ENCODE data around the gene USP10. TPM values are rescaled to one million over a fixed set of nuclear protein-coding genes. Genes with fewer than 3 reads are reported as not detected.

The USP10 gene
- total and polyA plus RNA-seq, 2 donors (not counting 3 experiments of a cell fraction or from before 2014, with no cell fraction given) = 84.0 to 115 TPM

- no peaks in the 10 kb centered on the region for H3K79me2 ChIP-seq (ENCODE audit: control insufficient read depth, insufficient read depth, low read length)
- ChIA-PET CTCF (no interaction called here), POLR2A (no interaction called here)
- peaks cover 6% of the 10 kb centered on the region for H3K4me1 ChIP-seq (ENCODE audit: control insufficient read depth, extremely low read depth, insufficient read depth, low read length)
- no peak overlapping the region for H3K4me2 ChIP-seq (ENCODE audit: insufficient read depth, low read length)
- H2AFZ ChIP-seq (ENCODE audit: low read depth, low read length) = no peak overlapping the region
- no peak overlapping the region for H3K27ac ChIP-seq (ENCODE audit: insufficient read depth, low read depth, low read length)
- peaks cover 0 to 19% of the 10 kb centered on the region in 2 experiments for H3K36me3 ChIP-seq (ENCODE audit: control insufficient read depth in 2 of 2, extremely low read depth in 1 of 2, insufficient read depth in 2 of 2, low read length in 2 of 2)
- H3K9me3 ChIP-seq (replicated peaks; ENCODE audit: control insufficient read depth, insufficient read depth, low read length) = no peaks in the 10 kb centered on the region
- FAIRE-seq = no peak
- H3K9ac ChIP-seq (replicated peaks; ENCODE audit: extremely low read depth, insufficient read depth, low read length) = no peak overlapping the region
- DNase-seq (ENCODE audit: low read depth, low spot score) = no peak
- no peaks in the 10 kb centered on the region for H4K20me1 ChIP-seq (replicated peaks; ENCODE audit: control insufficient read depth, extremely low read depth, insufficient read depth, low read length)
- no peaks in the 10 kb centered on the region for H3K9me1 ChIP-seq (replicated peaks; ENCODE audit: control insufficient read depth, extremely low read depth, insufficient read depth, low read length)
- no peak overlapping the region for H3K4me3 ChIP-seq (replicated peaks in 1 of 3; ENCODE audit: insufficient read depth in 1 of 3, low read depth in 1 of 3, low read length in 3 of 3)
- no peaks in the 10 kb centered on the region for H3K27me3 ChIP-seq (ENCODE audit: control insufficient read depth in 2 of 2, insufficient read depth in 2 of 2, low read length in 2 of 2)
- dilution Hi-C loops (cut with MboI; ENCODE audit: extremely low pct_ligation_motif_present, low sequenced_read_pairs) = no loop called here
- TF ChIP-seq JUN (IDR thresholded peaks at IDR 0.05; ENCODE audit: borderline replicate concordance, insufficient read depth, insufficient read length, low read depth) (no peak), POLR2AphosphoS5 (IDR thresholded peaks at IDR 0.05; ENCODE audit: insufficient read depth, low read depth, low read length) (no peak), CTCF (IDR thresholded peaks at IDR 0.05; ENCODE audit: extremely low read depth in 1 of 2, insufficient read depth in 1 of 2, low read depth in 1 of 2, low read length in 2 of 2) (no peak), MAX (IDR thresholded peaks at IDR 0.05; ENCODE audit: insufficient read depth, insufficient read length) (no peak), EZH2 (IDR thresholded peaks at IDR 0.05; ENCODE audit: borderline replicate concordance, low read depth, low read length, severe bottlenecking) (no peak), POLR2A (IDR thresholded peaks at IDR 0.05; ENCODE audit: low read depth, low read length) (no peak), GATA2 (IDR thresholded peaks at IDR 0.05; ENCODE audit: insufficient read depth, insufficient read length, low read depth, low read length) (no peak)
- BruUV-seq (replicated peaks) = no TSS peak
- intact Hi-C loops (cut with micrococcal nuclease) = no loop called here
These were observed 34.4 kb upstream of the USP10 start for GRCh38 chr16:84665359-84665758.

Measured in endothelial cell of umbilical vein (primary cell).